Osteocyte (in vitro differentiated cells): ENCODE data around the gene SGCB. TPM values are rescaled to one million over a fixed set of nuclear protein-coding genes. Genes with fewer than 3 reads are reported as not detected.

Experiments used
- DNase-seq: peaks from one replicate; pipeline ENCODE4 v3.0.0; 2021; ENCODE audit warnings: mixed read lengths; ENCODE audit not compliant: unreplicated experiment; ENCODE audit errors: extremely low spot score
- H3K27ac Mint-ChIP-seq: one replicate; pipeline ENCODE4 v1.8.0; 2021; ENCODE audit warnings: mild to moderate bottlenecking, mixed read lengths; ENCODE audit not compliant: unreplicated experiment
- H3K27me3 Mint-ChIP-seq: one replicate; pipeline ENCODE4 v1.8.0; 2021; ENCODE audit warnings: mixed read lengths; ENCODE audit not compliant: unreplicated experiment
- H3K36me3 Mint-ChIP-seq: one replicate; pipeline ENCODE4 v1.8.0; 2021; ENCODE audit warnings: mixed read lengths; ENCODE audit not compliant: unreplicated experiment
- H3K4me1 Mint-ChIP-seq: one replicate; pipeline ENCODE4 v1.8.0; 2021; ENCODE audit warnings: mixed read lengths; ENCODE audit not compliant: unreplicated experiment
- H3K4me3 Mint-ChIP-seq: one replicate; pipeline ENCODE4 v1.8.0; 2021; ENCODE audit warnings: mild to moderate bottlenecking, moderate library complexity, mixed read lengths; ENCODE audit not compliant: unreplicated experiment
- H3K9me3 Mint-ChIP-seq: one replicate; pipeline ENCODE4 v1.8.0; 2021; ENCODE audit warnings: mixed read lengths; ENCODE audit not compliant: unreplicated experiment
- CTCF ChIP-seq: fragments of 200-600 bp; sonication (generic); IDR thresholded peaks from 2 replicates; pipeline ENCODE4 v1.5.0; 2021; ENCODE audit warnings: antibody characterized with exemption, mild to moderate bottlenecking, moderate library complexity
- total RNA-seq: library from RNA; stranded (reverse); gene quantifications from 2 replicates; pipeline ENCODE4 v1.2.1, GENCODE V29; 2021

Gene SGCB
- total RNA-seq, 1 donor from 2014 or later, result 86.5 TPM

GRCh38 chr4:51995647-51996220 is 42.4 kb downstream of the SGCB start:
- DNase-seq, result no peak
- Mint-ChIP-seq H3K27ac (no peak overlapping the region), H3K4me3 (no peak overlapping the region), H3K9me3 (peaks cover 32% of the 10 kb centered on the region), H3K36me3 (peaks cover 8% of the 10 kb centered on the region), H3K27me3 (no peaks in the 10 kb centered on the region), H3K4me1 (no peaks in the 10 kb centered on the region)
- TF ChIP-seq CTCF, result no peak

Other genes starting within 250 kb of the SGCB start
- gene DCUN1D4, start 195.1 kb downstream of the SGCB start, total RNA-seq, result 50.8 and 52.3 TPM in 2 replicates
- gene LRRC66, start 17.9 kb downstream of the SGCB start, total RNA-seq, result 0.67 and 0.73 TPM in 2 replicates
- 11.9 and 13.4 TPM in 2 replicates for gene SPATA18, start 13.0 kb upstream of the SGCB start, total RNA-seq